Lower leg skin (tissue), 3 donors: ENCODE measurements around the gene NCDN.

Source experiments
- CTCF ChIP-seq, 3 donors: fragments of 450-650 bp; IDR thresholded peaks; one replicate each; pipeline ENCODE4 v1.5.1; 2016; ENCODE audit warnings: antibody characterized with exemption in 3 of 3, mild to moderate bottlenecking in 3 of 3, moderate library complexity in 2 of 3
- POLR2A ChIP-seq, 2 donors: fragments of 450-650 bp; IDR thresholded peaks; one replicate each; pipeline ENCODE4 v1.6.1; 2016 to 2017; ENCODE audit warnings: antibody characterized with exemption in 2 of 2, mild to moderate bottlenecking in 1 of 2, moderate library complexity in 1 of 2

DNA sequence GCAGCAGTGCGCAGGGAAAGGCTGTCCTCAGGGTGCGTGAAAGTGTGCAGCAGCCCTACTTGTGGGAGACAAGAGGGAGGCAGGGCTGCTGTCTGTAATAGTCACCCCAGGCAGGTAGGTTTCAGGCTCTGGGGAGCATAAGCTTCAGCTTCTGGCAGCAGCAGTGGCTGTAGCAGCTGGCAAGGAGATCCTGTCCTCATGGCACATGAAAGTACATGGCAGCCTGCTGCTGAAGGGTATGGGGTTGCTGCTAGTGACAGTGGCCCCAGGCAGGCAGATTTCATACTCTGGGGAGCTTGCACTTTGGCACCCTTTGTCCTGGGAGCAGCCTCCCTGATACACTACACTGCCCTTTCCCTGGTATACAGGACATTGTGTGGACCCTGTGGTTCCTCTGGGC lies 26.7 kb upstream of the NCDN start:
- TF ChIP-seq CTCF (IDR thresholded peaks at IDR 0.05) (no peak), POLR2A (IDR thresholded peaks at IDR 0.05) (no peak)
